Liver (tissue), 9 donors: Measurements from ENCODE around the gene NEK1. TPM values are rescaled to one million over a fixed set of nuclear protein-coding genes. Genes with fewer than 3 reads are reported as not detected.

Experiments
- DNase-seq: peaks from one replicate; pipeline ENCODE4 v3.0.0-alpha.2; 2017; ENCODE audit warnings: low spot score
- H3K27ac ChIP-seq, 2 donors: one replicate each; pipeline ENCODE4 v1.7.0; 2013; ENCODE audit warnings: inconsistent platforms in 2 of 2, low read length in 2 of 2, control low read depth in 1 of 2, low read depth in 1 of 2, mild to moderate bottlenecking in 1 of 2
- H3K27me3 ChIP-seq, 4 donors: one replicate each; pipeline versions ENCODE4 v1.6.1 to v1.7.0; 2013; ENCODE audit warnings: low read length in 3 of 4, inconsistent platforms in 1 of 4, mild to moderate bottlenecking in 1 of 4, moderate library complexity in 1 of 4; ENCODE audit not compliant: control insufficient read depth in 4 of 4, insufficient read depth in 4 of 4
- H3K36me3 ChIP-seq, 4 donors: one replicate each; pipeline versions ENCODE4 v1.6.1 to v1.7.0; 2013; ENCODE audit warnings: low read length in 3 of 4, mild to moderate bottlenecking in 3 of 4, low read depth in 1 of 4, moderate library complexity in 1 of 4; ENCODE audit not compliant: control insufficient read depth in 4 of 4, insufficient read depth in 3 of 4
- H3K4me1 ChIP-seq, 4 donors: one replicate each; pipeline versions ENCODE4 v1.6.1 to v1.7.0; 2013; ENCODE audit warnings: low read length in 3 of 4, mild to moderate bottlenecking in 3 of 4, moderate library complexity in 1 of 4; ENCODE audit not compliant: control insufficient read depth in 4 of 4, insufficient read depth in 4 of 4
- H3K4me3 ChIP-seq, 3 donors: one replicate each; pipeline versions ENCODE4 v1.6.1 to v1.7.0; 2013; ENCODE audit warnings: low read length in 3 of 3, control low read depth in 1 of 3, low read depth in 1 of 3, mild to moderate bottlenecking in 1 of 3
- H3K9ac ChIP-seq, 2 donors: one replicate each; pipeline ENCODE4 v1.7.0; 2013; ENCODE audit warnings: low read length in 2 of 2, mild to moderate bottlenecking in 2 of 2, moderate library complexity in 2 of 2, control low read depth in 1 of 2, low read depth in 1 of 2
- H3K9me3 ChIP-seq, 4 donors: one replicate each; pipeline versions ENCODE4 v1.6.1 to v1.7.0; 2013; ENCODE audit warnings: low read length in 3 of 4; ENCODE audit not compliant: control insufficient read depth in 4 of 4
- EGR1 ChIP-seq, 2 donors: IDR thresholded peaks; 2 replicates each; pipeline ENCODE4 v1.6.1; 2016 to 2018; ENCODE audit warnings: antibody characterized with exemption in 2 of 2, low read depth in 2 of 2
- FOXA1 ChIP-seq: IDR thresholded peaks from 2 replicates; pipeline ENCODE4 v1.6.1; 2016; ENCODE audit warnings: antibody characterized with exemption
- FOXA2 ChIP-seq: IDR thresholded peaks from 2 replicates; pipeline ENCODE4 v1.6.1; 2016; ENCODE audit warnings: antibody characterized with exemption
- GABPA ChIP-seq, 2 donors: IDR thresholded peaks in 1 of 2; conservative IDR thresholded peaks in 1 of 2; 2 replicates each; pipeline ENCODE4 v1.6.1; 2016; ENCODE audit warnings: antibody characterized with exemption in 2 of 2, mild to moderate bottlenecking in 1 of 2, moderate library complexity in 1 of 2
- HNF4A ChIP-seq, 2 donors: conservative IDR thresholded peaks; 2 replicates each; pipeline ENCODE4 v1.6.1; 2016; ENCODE audit warnings: antibody characterized with exemption in 2 of 2, mild to moderate bottlenecking in 2 of 2
- HNF4G ChIP-seq: IDR thresholded peaks from 2 replicates; pipeline ENCODE4 v1.6.1; 2016; ENCODE audit warnings: antibody characterized with exemption
- JUND ChIP-seq, 2 donors: IDR thresholded peaks; 2 replicates each; pipeline ENCODE4 v1.6.1; 2016; ENCODE audit warnings: antibody characterized with exemption in 2 of 2
- MAX ChIP-seq: IDR thresholded peaks from 2 replicates; pipeline ENCODE4 v1.6.1; 2016; ENCODE audit warnings: antibody characterized with exemption
- NR2F2 ChIP-seq: IDR thresholded peaks from 2 replicates; pipeline ENCODE4 v1.6.1; 2016; ENCODE audit warnings: antibody characterized with exemption
- RAD21 ChIP-seq, 2 donors: IDR thresholded peaks; 2 replicates each; pipeline ENCODE4 v1.6.1; 2016; ENCODE audit warnings: antibody characterized with exemption in 2 of 2, mild to moderate bottlenecking in 2 of 2
- RXRA ChIP-seq, 2 donors: IDR thresholded peaks; 2 replicates each; pipeline ENCODE4 v1.6.1; 2017 to 2018; ENCODE audit warnings: antibody characterized with exemption in 2 of 2, mild to moderate bottlenecking in 1 of 2
- SP1 ChIP-seq: IDR thresholded peaks from 2 replicates; pipeline ENCODE4 v1.6.1; 2018; ENCODE audit warnings: antibody characterized with exemption, mild to moderate bottlenecking
- TAF1 ChIP-seq: conservative IDR thresholded peaks from 2 replicates; pipeline ENCODE4 v1.6.1; 2016; ENCODE audit warnings: antibody characterized with exemption, mild to moderate bottlenecking
- YY1 ChIP-seq: IDR thresholded peaks from 2 replicates; pipeline ENCODE4 v1.6.1; 2016; ENCODE audit warnings: antibody characterized with exemption, mild to moderate bottlenecking
- ZBTB33 ChIP-seq: IDR thresholded peaks from 2 replicates; pipeline ENCODE4 v1.6.1; 2016; ENCODE audit warnings: antibody characterized with exemption
- WGBS: extraction: QIAGEN DNeasy Blood & Tissue Kit; methylation state at CpG from one replicate; pipeline ENCODE4 v1.1.7; 2013; 5-methylcytosine and 5-hydroxymethylcytosine counted together
- polyA plus RNA-seq, 2 donors: library from polyadenylated mRNA; stranded (reverse) in 1 of 2; unstranded in 1 of 2; fragments of 200-250 nt in 1 of 2; fragments of >200 nt in 1 of 2; fragmentation: Nextera tagmentation in 1 of 2; extraction: Ambion mirVana in 1 of 2; gene quantifications; one replicate each; pipeline versions ENCODE4 v1.2.1 to v1.2.3, GENCODE V29; 2013 to 2015
- total RNA-seq, 2 donors: library from RNA; depleted of rRNA; stranded (reverse); fragments of >200 nt; gene quantifications; one replicate each; pipeline ENCODE4 v1.2.3, GENCODE V29; 2014
- TF ChIP-seq, protein P1 (sequence below): IDR thresholded peaks from 2 replicates; pipeline ENCODE4 v1.6.1; 2016; ENCODE audit warnings: antibody characterized with exemption
- TF ChIP-seq, protein P2 (sequence below): IDR thresholded peaks from 2 replicates; pipeline ENCODE4 v1.6.1; 2016; ENCODE audit warnings: antibody characterized with exemption, mild to moderate bottlenecking
- TF ChIP-seq, protein P3 (sequence below): fragments of 150-350 bp; IDR thresholded peaks from 2 replicates; pipeline ENCODE4 v1.5.1; 2017; ENCODE audit warnings: improper control_type of control experiment, low read depth, low read length; ENCODE audit not compliant: missing input control
- donor health status: healthy.
- donor health status: healthy.
- donor health status: healthy.
- donor health status: healthy.
- donor health status: healthy.

Gene NEK1
- total and polyA plus RNA-seq, 4 donors: 1.8 to 10.2 (median 5.3) TPM

GRCh38 chr4:169384779-169385178 is 227.6 kb downstream of the NEK1 start (continued):
- no peak for TF ChIP-seq FOXA1
- TF ChIP-seq HNF4G: no peak
- TF ChIP-seq YY1: no peak
- no peak for TF ChIP-seq GABPA (IDR thresholded peaks at IDR 0.05 in 1 of 2, conservative IDR thresholded peaks at IDR 0.05 in 1 of 2)
- TF ChIP-seq RXRA (IDR thresholded peaks at IDR 0.05): no peak
- TF ChIP-seq NR2F2: no peak
- no peak for TF ChIP-seq RAD21 (IDR thresholded peaks at IDR 0.05)
- no peak for TF ChIP-seq TAF1
- TF ChIP-seq, protein P1, sequence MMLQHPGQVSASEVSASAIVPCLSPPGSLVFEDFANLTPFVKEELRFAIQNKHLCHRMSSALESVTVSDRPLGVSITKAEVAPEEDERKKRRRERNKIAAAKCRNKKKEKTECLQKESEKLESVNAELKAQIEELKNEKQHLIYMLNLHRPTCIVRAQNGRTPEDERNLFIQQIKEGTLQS: no peak
- TF ChIP-seq HNF4A (conservative IDR thresholded peaks at IDR 0.05): no peak

- WGBS: 84% methylated on average over 3 of the region's 3 CpGs
- H3K4me1 ChIP-seq: no peaks in the 10 kb centered on the region
Measured at GRCh38 chr4:169383724-169384123, 228.7 kb downstream of the NEK1 start.

More at GRCh38 chr4:169383724-169384123, 228.7 kb downstream of the NEK1 start:
- Histone ChIP-seq H3K36me3 (no peaks in the 10 kb centered on the region), H3K27ac (no peak overlapping the region), H3K9me3 (peaks cover 0 to 2% (median under 1%) of the 10 kb centered on the region in 4 donors), H3K27me3 (no peaks in the 10 kb centered on the region), H3K9ac (no peak overlapping the region), H3K4me3 (no peak overlapping the region)
- DNase-seq: no peak
- TF ChIP-seq ZBTB33 (no peak), MAX (no peak), FOXA2 (no peak), YY1 (no peak), HNF4G (no peak), RXRA (IDR thresholded peaks at IDR 0.05) (no peak), EGR1 (IDR thresholded peaks at IDR 0.05; ENCODE audit: low read depth in 2 of 2) (no peak), SP1 (no peak), FOXA1 (no peak), RAD21 (IDR thresholded peaks at IDR 0.05) (no peak), GABPA (IDR thresholded peaks at IDR 0.05 in 1 of 2, conservative IDR thresholded peaks at IDR 0.05 in 1 of 2) (no peak), NR2F2 (no peak), TAF1 (no peak), HNF4A (conservative IDR thresholded peaks at IDR 0.05) (no peak), JUND (IDR thresholded peaks at IDR 0.05) (no peak)
- TF ChIP-seq, protein P2, sequence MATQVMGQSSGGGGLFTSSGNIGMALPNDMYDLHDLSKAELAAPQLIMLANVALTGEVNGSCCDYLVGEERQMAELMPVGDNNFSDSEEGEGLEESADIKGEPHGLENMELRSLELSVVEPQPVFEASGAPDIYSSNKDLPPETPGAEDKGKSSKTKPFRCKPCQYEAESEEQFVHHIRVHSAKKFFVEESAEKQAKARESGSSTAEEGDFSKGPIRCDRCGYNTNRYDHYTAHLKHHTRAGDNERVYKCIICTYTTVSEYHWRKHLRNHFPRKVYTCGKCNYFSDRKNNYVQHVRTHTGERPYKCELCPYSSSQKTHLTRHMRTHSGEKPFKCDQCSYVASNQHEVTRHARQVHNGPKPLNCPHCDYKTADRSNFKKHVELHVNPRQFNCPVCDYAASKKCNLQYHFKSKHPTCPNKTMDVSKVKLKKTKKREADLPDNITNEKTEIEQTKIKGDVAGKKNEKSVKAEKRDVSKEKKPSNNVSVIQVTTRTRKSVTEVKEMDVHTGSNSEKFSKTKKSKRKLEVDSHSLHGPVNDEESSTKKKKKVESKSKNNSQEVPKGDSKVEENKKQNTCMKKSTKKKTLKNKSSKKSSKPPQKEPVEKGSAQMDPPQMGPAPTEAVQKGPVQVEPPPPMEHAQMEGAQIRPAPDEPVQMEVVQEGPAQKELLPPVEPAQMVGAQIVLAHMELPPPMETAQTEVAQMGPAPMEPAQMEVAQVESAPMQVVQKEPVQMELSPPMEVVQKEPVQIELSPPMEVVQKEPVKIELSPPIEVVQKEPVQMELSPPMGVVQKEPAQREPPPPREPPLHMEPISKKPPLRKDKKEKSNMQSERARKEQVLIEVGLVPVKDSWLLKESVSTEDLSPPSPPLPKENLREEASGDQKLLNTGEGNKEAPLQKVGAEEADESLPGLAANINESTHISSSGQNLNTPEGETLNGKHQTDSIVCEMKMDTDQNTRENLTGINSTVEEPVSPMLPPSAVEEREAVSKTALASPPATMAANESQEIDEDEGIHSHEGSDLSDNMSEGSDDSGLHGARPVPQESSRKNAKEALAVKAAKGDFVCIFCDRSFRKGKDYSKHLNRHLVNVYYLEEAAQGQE: no peak
- TF ChIP-seq, protein P1: no peak
- TF ChIP-seq, protein P3, sequence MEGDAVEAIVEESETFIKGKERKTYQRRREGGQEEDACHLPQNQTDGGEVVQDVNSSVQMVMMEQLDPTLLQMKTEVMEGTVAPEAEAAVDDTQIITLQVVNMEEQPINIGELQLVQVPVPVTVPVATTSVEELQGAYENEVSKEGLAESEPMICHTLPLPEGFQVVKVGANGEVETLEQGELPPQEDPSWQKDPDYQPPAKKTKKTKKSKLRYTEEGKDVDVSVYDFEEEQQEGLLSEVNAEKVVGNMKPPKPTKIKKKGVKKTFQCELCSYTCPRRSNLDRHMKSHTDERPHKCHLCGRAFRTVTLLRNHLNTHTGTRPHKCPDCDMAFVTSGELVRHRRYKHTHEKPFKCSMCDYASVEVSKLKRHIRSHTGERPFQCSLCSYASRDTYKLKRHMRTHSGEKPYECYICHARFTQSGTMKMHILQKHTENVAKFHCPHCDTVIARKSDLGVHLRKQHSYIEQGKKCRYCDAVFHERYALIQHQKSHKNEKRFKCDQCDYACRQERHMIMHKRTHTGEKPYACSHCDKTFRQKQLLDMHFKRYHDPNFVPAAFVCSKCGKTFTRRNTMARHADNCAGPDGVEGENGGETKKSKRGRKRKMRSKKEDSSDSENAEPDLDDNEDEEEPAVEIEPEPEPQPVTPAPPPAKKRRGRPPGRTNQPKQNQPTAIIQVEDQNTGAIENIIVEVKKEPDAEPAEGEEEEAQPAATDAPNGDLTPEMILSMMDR: no peak
